ENCODE results near the gene H19.

DNA sequence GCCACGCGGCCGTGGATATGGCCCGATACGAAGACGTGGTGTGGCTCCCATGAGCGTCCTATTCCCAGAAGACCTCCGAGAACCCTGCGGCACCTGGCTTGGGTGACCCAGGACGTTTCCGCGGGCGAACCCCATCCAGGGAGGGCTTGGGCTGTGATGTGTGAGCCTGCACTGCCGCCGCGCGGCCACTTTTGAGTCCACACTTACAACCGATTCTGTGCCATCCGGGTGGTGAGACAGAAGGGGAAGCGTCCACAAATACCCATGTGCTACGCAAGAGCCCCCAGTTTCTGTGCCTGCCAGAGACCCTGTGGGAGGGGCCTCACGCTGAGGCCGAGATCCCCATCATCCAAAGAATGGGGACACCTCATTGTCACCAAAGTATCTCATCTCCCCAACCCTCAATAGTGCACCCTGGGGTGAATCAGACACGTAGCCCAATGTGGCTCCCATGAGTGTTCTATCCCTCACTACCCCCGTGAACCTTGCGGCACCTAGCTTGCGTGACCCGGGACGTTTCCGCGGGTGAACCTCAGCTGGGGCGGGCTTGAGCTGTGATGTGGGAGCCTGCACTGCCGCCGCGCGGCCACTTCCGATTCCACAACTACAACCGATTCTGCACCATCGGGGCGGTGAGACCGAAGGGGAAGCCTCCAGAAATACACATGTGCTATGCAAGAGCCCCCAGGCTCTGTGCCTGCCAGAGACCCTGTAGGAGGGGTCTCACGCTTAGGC is 4.6 kb upstream of the H19 start:
- TF ChIP-seq KDM5A (IDR thresholded peaks at IDR 0.05; ENCODE audit: low read length) (no peak), SUZ12 (IDR thresholded peaks at IDR 0.05; ENCODE audit: low read length) (no peak), TAF1 (IDR thresholded peaks at IDR 0.05; ENCODE audit: low read depth, low read length) (no peak), POLR2AphosphoS5 (IDR thresholded peaks at IDR 0.05; ENCODE audit: low read depth, low read length) (no peak)
- TF ChIP-seq, protein P1, sequence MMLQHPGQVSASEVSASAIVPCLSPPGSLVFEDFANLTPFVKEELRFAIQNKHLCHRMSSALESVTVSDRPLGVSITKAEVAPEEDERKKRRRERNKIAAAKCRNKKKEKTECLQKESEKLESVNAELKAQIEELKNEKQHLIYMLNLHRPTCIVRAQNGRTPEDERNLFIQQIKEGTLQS (IDR thresholded peaks at IDR 0.05; ENCODE audit: insufficient read depth, low read depth, low read length), result no peak
